HG02571 (cell line): ENCODE measurements around the gene NKAIN2.

Source experiments
- ATAC-seq: cut with Tn5 transposase; IDR thresholded peaks from one replicate; pipeline ENCODE4 v1.9.1; 2021; ENCODE audit warnings: mild to moderate bottlenecking, moderate library complexity; ENCODE audit not compliant: unreplicated experiment

Gene NKAIN2

GRCh38 chr6:124073820-124074587, 270.3 kb downstream of the NKAIN2 start:
- no peak for ATAC-seq

GRCh38 chr6:124074606-124075005, 270.9 kb downstream of the NKAIN2 start:
- no peak for ATAC-seq

- no peak for ATAC-seq
These were observed 272.8 kb downstream of the NKAIN2 start for GRCh38 chr6:124076336-124077048.

GRCh38 chr6:124078169-124078568, 274.5 kb downstream of the NKAIN2 start:
- ATAC-seq, result no peak

- ATAC-seq, result no peak
These were observed 276.8 kb downstream of the NKAIN2 start for GRCh38 chr6:124080483-124080882.

GRCh38 chr6:124090491-124090890, 286.8 kb downstream of the NKAIN2 start:
- ATAC-seq, result no peak

- no peak for ATAC-seq
These were observed 295.9 kb downstream of the NKAIN2 start for GRCh38 chr6:124099520-124099919.

GRCh38 chr6:124110514-124110913, 306.8 kb downstream of the NKAIN2 start:
- no peak for ATAC-seq

- ATAC-seq, result no peak
These were observed 315.9 kb downstream of the NKAIN2 start for GRCh38 chr6:124119596-124119995.

GRCh38 chr6:124123617-124124209, 320.0 kb downstream of the NKAIN2 start:
- no peak for ATAC-seq

GRCh38 chr6:124131259-124131658, 327.6 kb downstream of the NKAIN2 start:
- ATAC-seq, result no peak

GRCh38 chr6:124131779-124132178, 328.1 kb downstream of the NKAIN2 start:
- no peak for ATAC-seq

- ATAC-seq, result no peak
These were observed 328.6 kb downstream of the NKAIN2 start for GRCh38 chr6:124132256-124132655.

GRCh38 chr6:124142852-124143251, 339.2 kb downstream of the NKAIN2 start:
- ATAC-seq, result no peak

- no peak for ATAC-seq
These were observed 339.8 kb downstream of the NKAIN2 start for GRCh38 chr6:124143435-124143834.

GRCh38 chr6:124147621-124148020, 344.0 kb downstream of the NKAIN2 start:
- ATAC-seq, result no peak

GRCh38 chr6:124148236-124148957, 344.7 kb downstream of the NKAIN2 start:
- ATAC-seq, result no peak

- ATAC-seq, result no peak
These were observed 346.0 kb downstream of the NKAIN2 start for GRCh38 chr6:124149646-124150045.

- ATAC-seq, result no peak
These were observed 354.4 kb downstream of the NKAIN2 start for GRCh38 chr6:124158024-124158423.

- ATAC-seq, result no peak
These were observed 360.0 kb downstream of the NKAIN2 start for GRCh38 chr6:124163676-124164075.

- no peak for ATAC-seq
These were observed 360.7 kb downstream of the NKAIN2 start for GRCh38 chr6:124164343-124164742.
